GM21526 (cell line): Measurements from ENCODE around the gene SENP3.
A peak's percentile ranks its signal among the peaks of the same experiment; 100 is the strongest.

Source experiments
- ATAC-seq: cut with Tn5 transposase; IDR thresholded peaks from one replicate; pipeline ENCODE4 v1.9.1; 2021; ENCODE audit warnings: moderate library complexity; ENCODE audit not compliant: unreplicated experiment, low FRiP score

The SENP3 gene

DNA sequence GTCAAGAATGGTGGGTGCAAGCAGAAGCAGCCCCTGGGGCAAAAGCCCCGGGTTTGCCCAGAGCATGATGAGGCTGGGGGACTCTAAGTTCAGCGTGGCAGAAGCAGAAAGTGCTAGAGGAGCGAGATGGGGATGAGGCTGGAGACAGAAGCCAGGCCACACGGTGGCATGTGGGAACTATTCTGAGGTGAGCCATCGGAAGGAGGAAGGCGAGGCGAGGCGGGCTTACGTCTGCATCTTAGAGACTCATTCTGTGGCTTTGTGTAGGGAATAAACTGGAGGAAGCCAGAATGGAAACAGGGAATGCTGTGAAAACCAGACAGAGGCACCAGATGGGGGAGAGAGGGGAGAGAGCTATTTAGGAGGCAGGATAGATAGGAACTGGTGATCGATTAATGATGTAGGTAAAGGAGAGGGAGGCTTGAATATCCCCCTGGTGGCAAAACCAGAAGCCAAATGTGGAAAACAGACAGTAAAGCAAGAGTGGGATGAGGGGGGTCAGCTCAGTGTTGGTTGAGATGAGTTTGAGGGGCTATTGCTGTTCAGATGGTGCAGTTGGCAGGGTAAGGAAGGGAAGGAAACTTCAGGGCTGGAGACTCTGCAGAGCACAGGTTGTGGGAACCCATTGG lies 6.3 kb upstream of the SENP3 start:
- no peak for ATAC-seq

DNA sequence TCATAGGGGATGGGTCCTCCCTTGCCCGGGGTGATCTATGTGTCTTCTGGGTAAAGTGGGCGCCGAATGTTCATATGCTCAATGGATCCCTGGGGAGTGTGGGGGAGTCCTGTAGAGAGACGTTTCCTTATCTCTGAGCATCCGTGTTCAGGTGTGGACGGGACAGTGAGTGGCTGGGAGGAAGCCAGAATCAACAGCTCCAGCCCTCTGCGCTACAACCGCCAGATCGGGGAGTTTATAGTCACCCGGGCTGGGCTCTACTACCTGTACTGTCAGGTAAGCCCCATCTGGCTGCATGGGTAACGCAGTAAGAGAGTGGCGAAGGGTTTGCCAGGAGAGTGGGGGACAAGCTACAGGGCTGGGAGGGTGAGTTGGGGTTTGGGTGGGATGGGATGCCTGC lies 5.1 kb upstream of the SENP3 start:
- no peak for ATAC-seq

DNA sequence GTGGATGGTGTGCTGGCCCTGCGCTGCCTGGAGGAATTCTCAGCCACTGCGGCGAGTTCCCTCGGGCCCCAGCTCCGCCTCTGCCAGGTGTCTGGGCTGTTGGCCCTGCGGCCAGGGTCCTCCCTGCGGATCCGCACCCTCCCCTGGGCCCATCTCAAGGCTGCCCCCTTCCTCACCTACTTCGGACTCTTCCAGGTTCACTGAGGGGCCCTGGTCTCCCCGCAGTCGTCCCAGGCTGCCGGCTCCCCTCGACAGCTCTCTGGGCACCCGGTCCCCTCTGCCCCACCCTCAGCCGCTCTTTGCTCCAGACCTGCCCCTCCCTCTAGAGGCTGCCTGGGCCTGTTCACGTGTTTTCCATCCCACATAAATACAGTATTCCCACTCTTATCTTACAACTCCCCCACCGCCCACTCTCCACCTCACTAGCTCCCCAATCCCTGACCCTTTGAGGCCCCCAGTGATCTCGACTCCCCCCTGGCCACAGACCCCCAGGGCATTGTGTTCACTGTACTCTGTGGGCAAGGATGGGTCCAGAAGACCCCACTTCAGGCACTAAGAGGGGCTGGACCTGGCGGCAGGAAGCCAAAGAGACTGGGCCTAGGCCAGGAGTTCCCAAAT lies 4.5 kb upstream of the SENP3 start:
- ATAC-seq: no peak

DNA sequence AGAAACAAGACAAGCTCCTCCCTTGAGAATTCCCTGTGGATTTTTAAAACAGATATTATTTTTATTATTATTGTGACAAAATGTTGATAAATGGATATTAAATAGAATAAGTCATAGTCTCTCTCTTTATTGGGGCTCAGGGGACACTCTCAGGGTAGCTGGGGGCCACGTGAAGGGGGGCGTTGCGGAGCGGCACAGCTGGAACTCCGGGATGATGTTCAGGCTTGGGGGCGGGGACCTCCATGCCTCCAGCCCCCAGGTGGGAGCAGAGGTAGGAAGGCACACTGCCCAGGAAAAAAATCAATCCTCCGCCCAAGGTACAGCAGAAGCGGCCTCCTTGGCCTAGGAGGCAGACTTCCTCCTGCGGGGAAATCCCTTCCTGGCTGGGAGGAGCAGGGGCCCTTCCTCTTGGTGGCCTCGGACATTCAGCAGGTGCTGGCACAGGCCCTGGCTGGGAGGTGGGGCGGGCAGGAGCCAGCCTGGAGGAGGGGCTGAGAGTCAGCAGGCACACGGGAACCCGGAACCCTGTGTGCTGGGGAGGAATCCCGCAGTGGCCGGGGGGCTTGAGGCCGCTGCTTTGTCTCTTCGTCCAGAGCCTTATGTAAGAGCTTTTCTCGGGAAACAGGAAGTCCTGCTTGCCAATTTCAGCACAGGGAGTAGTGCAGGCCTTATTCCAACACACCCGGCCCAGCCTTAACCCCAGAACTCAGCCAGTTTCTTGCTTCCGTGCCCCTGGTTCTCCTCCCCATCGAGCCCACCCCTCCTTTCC lies 3.8 kb upstream of the SENP3 start:
- ATAC-seq: no peak

- ATAC-seq: no peak
Measured at GRCh38 chr17:7558544-7559319, 3.0 kb upstream of the SENP3 start, which contains the start of gene TNFSF13. Gene TNFSF13 (plus strand): TSS chr17:7558750. CDS start chr17:7559040, 290 bp downstream.

DNA sequence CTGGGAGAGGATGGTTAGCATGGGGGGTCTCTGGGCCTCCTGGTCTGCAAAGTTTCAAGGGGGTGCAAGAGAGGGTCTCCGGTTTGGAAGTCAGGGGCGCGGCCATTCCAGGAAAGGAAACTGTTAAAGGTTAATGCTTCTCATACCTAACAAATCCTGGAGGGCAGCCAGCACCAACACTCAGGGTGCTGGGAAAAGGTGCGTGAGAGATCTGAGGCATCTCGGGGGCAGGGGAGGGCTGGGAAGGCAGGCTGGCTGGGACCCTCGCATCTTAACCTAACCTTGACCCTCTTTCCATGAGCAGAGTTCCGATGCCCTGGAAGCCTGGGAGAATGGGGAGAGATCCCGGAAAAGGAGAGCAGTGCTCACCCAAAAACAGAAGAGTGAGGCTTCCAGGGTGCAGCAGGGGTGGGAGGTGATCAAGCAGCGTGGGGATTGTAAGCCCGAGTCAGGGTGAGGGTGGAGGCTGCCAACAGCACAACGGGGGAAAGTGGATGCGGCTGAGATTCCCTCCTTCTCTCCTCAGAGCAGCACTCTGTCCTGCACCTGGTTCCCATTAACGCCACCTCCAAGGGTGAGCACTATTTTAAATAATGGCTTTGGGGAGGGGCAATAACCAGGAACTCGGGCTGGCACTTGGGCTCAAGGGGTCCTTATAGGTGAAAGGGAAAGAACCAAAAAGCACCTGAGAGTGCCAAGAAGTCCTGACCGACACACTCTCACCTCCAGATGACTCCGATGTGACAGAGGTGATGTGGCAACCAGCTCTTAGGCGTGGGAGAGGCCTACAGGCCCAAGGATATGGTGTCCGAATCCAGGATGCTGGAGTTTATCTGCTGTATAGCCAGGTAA lies 2.2 kb upstream of the SENP3 start:
- ATAC-seq: no peak

DNA sequence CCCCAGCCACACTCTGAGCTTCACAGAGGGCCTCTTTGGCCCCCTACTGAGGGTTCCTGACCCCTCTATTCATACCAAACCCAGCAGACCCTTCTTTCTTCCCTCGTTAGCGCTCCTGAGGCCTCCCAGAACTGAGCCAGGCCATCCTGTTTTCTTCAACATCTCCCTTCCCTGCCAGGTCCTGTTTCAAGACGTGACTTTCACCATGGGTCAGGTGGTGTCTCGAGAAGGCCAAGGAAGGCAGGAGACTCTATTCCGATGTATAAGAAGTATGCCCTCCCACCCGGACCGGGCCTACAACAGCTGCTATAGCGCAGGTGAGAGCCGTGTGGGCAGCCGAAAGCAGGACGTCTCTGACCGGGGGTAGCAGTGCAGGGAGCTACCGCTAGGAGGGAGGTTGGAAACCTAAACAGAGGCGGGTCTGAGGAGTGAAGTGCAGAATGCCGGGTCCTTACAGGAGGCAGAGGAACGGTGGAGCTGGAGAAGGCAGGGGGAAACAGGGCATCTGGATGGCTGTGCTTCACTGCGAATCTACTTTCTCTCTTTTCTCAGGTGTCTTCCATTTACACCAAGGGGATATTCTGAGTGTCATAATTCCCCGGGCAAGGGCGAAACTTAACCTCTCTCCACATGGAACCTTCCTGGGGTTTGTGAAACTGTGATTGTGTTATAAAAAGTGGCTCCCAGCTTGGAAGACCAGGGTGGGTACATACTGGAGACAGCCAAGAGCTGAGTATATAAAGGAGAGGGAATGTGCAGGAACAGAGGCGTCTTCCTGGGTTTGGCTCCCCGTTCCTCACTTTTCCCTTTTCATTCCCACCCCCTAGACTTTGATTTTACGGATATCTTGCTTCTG lies 1.3 kb upstream of the SENP3 start:
- no peak for ATAC-seq

GRCh38 chr17:7561028-7561575 lies 617 bp upstream of the SENP3 start:
- peak; percentile 50 for ATAC-seq

- ATAC-seq: peak; percentile 1
Measured at GRCh38 chr17:7562208-7562605, 488 bp downstream of the SENP3 start.

- no peak for ATAC-seq
Measured at GRCh38 chr17:7563115-7563869, 1.6 kb downstream of the SENP3 start.

DNA sequence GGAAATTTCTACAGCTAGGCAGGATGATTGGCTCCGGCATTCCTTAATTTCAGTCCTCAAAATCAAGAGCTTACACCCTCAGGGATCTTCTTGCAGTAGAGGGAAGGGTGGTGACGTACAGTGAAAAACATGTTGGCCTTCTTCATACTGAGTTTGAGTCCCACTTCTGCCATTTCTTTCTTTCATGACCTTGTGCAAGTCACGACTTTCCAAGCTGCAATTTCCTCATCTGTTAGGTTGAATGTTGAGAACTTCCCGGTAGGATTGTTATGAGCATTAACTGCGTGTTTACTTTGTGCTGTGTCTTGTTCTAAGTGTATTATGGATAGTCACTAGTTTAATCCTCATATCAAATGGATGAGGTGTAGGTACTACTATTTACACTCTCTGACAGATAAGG lies 7.9 kb downstream of the SENP3 start:
- no peak for ATAC-seq

DNA sequence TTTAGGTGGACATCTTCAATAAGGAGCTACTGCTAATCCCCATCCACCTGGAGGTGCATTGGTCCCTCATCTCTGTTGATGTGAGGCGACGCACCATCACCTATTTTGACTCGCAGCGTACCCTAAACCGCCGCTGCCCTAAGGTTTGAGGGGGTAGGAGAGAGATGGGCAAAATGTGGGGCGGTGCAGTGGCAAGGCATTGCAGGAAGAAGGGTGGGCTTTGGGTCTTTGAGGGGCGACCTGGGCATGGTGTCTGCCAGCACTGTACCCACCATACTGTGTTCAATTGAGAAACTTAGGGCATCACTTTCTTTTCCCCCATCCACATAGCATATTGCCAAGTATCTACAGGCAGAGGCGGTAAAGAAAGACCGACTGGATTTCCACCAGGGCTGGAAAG lies 8.6 kb downstream of the SENP3 start:
- no peak for ATAC-seq

GRCh38 chr17:7572338-7572587 lies 10.5 kb downstream of the SENP3 start:
- no peak for ATAC-seq

GRCh38 chr17:7572588-7573323 lies 11.0 kb downstream of the SENP3 start:
- peak; percentile 77 for ATAC-seq

DNA sequence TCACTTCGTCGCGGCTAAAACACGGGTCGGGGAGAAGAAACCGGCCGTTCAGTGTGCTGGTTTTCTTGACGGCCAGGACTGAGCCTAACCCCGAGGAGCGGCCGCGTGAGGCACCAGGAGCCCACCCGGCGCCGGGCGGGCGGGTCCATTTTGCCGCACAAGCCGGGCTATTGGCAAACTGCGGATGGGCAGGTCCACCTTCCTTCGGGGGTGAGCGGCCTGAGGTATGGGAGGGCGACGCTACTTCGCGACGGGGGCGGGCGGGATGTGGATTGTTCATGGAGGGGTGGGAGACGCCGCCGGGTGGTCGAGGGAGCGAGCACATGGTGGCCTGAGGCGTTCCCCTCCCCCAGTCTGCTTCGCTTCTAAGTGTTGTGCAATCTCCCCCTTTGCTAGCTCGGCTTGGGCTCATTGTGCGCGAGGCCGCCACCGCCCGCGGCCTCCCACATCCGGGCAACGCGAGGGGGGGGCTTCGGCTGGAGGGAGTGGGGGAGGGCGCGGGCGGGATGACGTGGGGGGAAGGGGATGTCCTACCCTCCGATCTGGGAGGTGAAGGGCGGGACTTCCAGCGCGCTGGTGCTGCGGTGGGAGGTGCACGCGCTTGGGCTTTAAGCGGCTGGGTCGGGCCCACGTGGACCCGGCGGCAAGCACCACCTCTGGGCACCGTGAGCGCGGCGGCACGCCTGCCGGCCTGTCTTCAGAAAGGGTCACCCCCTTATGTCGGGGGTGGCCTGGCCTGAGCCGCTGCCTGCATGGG lies 11.8 kb downstream of the SENP3 start:
- no peak for ATAC-seq

GRCh38 chr17:7574176-7574953 lies 12.6 kb downstream of the SENP3 start:
- no peak for ATAC-seq
